Stomach smooth muscle (tissue), 2 donors: ENCODE results near the gene GNRHR.

Experiments
- H3K27ac ChIP-seq: one replicate; pipeline ENCODE4 v1.7.0; 2013; ENCODE audit warnings: mild to moderate bottlenecking, low read length, inconsistent platforms
- H3K27me3 ChIP-seq, 2 donors: one replicate each; pipeline ENCODE4 v1.7.0; 2013; ENCODE audit warnings: low read length in 2 of 2; ENCODE audit not compliant: insufficient read depth in 2 of 2, control insufficient read depth in 1 of 2
- H3K36me3 ChIP-seq, 2 donors: one replicate each; pipeline ENCODE4 v1.7.0; 2013; ENCODE audit warnings: low read length in 2 of 2; ENCODE audit not compliant: control insufficient read depth in 2 of 2, insufficient read depth in 2 of 2
- H3K4me1 ChIP-seq: one replicate; pipeline ENCODE4 v1.7.0; 2013; ENCODE audit warnings: low read length; ENCODE audit not compliant: control insufficient read depth, insufficient read depth
- H3K4me3 ChIP-seq, 2 donors: one replicate each; pipeline ENCODE4 v1.7.0; 2013; ENCODE audit warnings: low read length in 2 of 2
- H3K9ac ChIP-seq, 2 donors: one replicate each; pipeline ENCODE4 v1.7.0; 2013; ENCODE audit warnings: low read length in 2 of 2, mild to moderate bottlenecking in 1 of 2
- H3K9me3 ChIP-seq, 2 donors: one replicate each; pipeline ENCODE4 v1.7.0; 2013; ENCODE audit warnings: low read length in 2 of 2; ENCODE audit not compliant: control insufficient read depth in 2 of 2
- donor health status: healthy.
- donor health status: Pancreatic carcinoma.

Gene GNRHR, protein sequence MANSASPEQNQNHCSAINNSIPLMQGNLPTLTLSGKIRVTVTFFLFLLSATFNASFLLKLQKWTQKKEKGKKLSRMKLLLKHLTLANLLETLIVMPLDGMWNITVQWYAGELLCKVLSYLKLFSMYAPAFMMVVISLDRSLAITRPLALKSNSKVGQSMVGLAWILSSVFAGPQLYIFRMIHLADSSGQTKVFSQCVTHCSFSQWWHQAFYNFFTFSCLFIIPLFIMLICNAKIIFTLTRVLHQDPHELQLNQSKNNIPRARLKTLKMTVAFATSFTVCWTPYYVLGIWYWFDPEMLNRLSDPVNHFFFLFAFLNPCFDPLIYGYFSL

DNA sequence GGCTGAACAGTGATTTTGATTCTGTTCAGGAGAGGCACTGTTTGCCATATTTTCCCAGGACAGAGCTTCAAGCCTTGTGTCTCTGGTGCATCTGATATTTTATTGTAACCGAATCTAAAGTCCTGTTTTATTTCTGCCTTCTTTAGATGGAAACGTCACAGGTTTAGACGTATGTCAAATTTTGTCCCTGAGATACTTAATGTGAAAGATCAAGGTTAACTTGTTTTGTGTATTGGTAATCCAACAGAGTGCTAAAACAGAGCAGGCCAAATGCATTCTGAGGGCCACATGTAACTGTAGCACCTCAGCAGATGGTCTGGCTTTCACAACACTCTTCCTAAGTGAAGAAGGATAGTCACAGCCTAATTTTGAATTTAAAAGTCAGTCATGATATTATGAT lies at the start of gene GNRHR:
Gene GNRHR (minus strand): TSS at position 101 of the 400 bp plus-strand sequence. CDS start 53 bp downstream, at position 48.
- H3K4me3 ChIP-seq = no peak within 1 kb of the TSS
- no peak within 1 kb of the TSS for H3K9ac ChIP-seq
- no peak within 1 kb of the TSS for H3K27ac ChIP-seq
- no peaks in the 10 kb centered on the region for H3K36me3 ChIP-seq
- no peaks in the 10 kb centered on the region for H3K4me1 ChIP-seq
- H3K27me3 ChIP-seq = no peaks in the 10 kb centered on the region
- no peaks in the 10 kb centered on the region for H3K9me3 ChIP-seq

GRCh38 chr4:67796810-67797209 lies 42.6 kb upstream of the GNRHR start:
- H3K4me1 ChIP-seq = no peaks in the 10 kb centered on the region
- no peak overlapping the region for H3K27ac ChIP-seq
- no peaks in the 10 kb centered on the region for H3K36me3 ChIP-seq
- no peaks in the 10 kb centered on the region for H3K9me3 ChIP-seq
- no peak overlapping the region for H3K4me3 ChIP-seq
- H3K9ac ChIP-seq = no peak overlapping the region
- no peaks in the 10 kb centered on the region for H3K27me3 ChIP-seq

- Histone ChIP-seq H3K27me3 (no peaks in the 10 kb centered on the region), H3K36me3 (no peaks in the 10 kb centered on the region), H3K4me1 (no peaks in the 10 kb centered on the region), H3K9me3 (no peaks in the 10 kb centered on the region), H3K9ac (no peak overlapping the region), H3K4me3 (no peak overlapping the region), H3K27ac (no peak overlapping the region)
Observed at GRCh38 chr4:67790721-67791120, 36.5 kb upstream of the GNRHR start.

DNA sequence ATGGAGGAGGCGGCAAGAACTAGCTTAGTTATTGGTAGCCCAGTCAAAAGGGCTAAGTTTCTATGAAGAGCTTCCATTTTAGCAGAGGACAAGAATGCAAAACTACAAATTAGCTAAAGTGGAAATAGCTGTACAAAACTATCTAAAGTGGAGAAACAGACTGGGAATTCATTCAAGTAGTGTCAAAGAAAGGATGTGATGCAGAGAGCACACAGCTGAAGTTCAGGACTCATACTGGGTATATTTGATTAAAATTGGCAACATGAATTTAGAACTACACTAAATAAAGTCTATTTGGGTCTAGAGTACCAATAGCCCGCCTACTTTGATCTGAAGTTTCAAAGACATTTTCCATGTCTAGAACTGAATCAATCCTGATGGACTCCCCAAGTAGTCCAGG lies 33.1 kb upstream of the GNRHR start:
- H3K36me3 ChIP-seq = no peaks in the 10 kb centered on the region
- H3K27me3 ChIP-seq = no peaks in the 10 kb centered on the region

DNA sequence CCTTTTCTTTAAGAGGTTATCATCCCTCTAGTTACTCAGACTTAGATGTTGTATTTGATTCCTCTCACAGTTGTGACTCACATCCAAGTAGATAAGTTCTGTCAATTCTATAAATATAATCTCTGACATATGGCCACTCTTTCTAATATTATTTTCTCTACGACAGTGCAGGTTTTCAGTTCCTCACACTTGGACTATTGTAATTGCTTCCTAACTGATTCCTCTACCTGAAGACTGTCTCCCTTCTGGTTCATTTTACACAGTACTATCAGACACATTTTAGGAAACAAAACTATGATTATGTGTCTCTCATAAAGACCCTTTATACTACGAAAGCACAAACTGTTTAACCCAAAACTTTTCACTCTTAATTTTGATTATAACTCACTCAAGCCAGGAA lies 31.3 kb upstream of the GNRHR start:
- no peaks in the 10 kb centered on the region for H3K4me1 ChIP-seq
- H3K27me3 ChIP-seq = no peaks in the 10 kb centered on the region
- no peak overlapping the region for H3K27ac ChIP-seq
- no peak overlapping the region for H3K9ac ChIP-seq
- no peaks in the 10 kb centered on the region for H3K9me3 ChIP-seq
- no peaks in the 10 kb centered on the region for H3K36me3 ChIP-seq
- H3K4me3 ChIP-seq = no peak overlapping the region

More for the DNA sequence above, 33.1 kb upstream of the GNRHR start:
- H3K9me3 ChIP-seq = no peaks in the 10 kb centered on the region
- no peak overlapping the region for H3K27ac ChIP-seq
- no peak overlapping the region for H3K4me3 ChIP-seq
- H3K9ac ChIP-seq = no peak overlapping the region
- H3K4me1 ChIP-seq = no peaks in the 10 kb centered on the region

- H3K27me3 ChIP-seq = no peaks in the 10 kb centered on the region
- no peaks in the 10 kb centered on the region for H3K36me3 ChIP-seq
- H3K4me1 ChIP-seq = no peaks in the 10 kb centered on the region
- H3K4me3 ChIP-seq = no peak overlapping the region
- H3K27ac ChIP-seq = no peak overlapping the region
- no peaks in the 10 kb centered on the region for H3K9me3 ChIP-seq
- H3K9ac ChIP-seq = no peak overlapping the region
Observed at GRCh38 chr4:67779631-67780030, 25.4 kb upstream of the GNRHR start.

GRCh38 chr4:67776746-67777145 lies 22.6 kb upstream of the GNRHR start:
- Histone ChIP-seq H3K4me1 (no peaks in the 10 kb centered on the region), H3K9me3 (no peaks in the 10 kb centered on the region), H3K9ac (no peak overlapping the region), H3K27me3 (no peaks in the 10 kb centered on the region), H3K4me3 (no peak overlapping the region), H3K36me3 (no peaks in the 10 kb centered on the region), H3K27ac (no peak overlapping the region)

- H3K9me3 ChIP-seq = no peaks in the 10 kb centered on the region
- H3K4me3 ChIP-seq = no peak overlapping the region
- no peak overlapping the region for H3K9ac ChIP-seq
- no peaks in the 10 kb centered on the region for H3K36me3 ChIP-seq
- no peaks in the 10 kb centered on the region for H3K4me1 ChIP-seq
- H3K27me3 ChIP-seq = no peaks in the 10 kb centered on the region
- H3K27ac ChIP-seq = no peak overlapping the region
Observed at GRCh38 chr4:67770422-67770821, 16.2 kb upstream of the GNRHR start.

GRCh38 chr4:67765928-67766327 lies 11.7 kb upstream of the GNRHR start:
- Histone ChIP-seq H3K27ac (no peak overlapping the region), H3K9me3 (no peaks in the 10 kb centered on the region)

GRCh38 chr4:67765401-67765800 lies 11.2 kb upstream of the GNRHR start:
- no peak overlapping the region for H3K9ac ChIP-seq
- no peak overlapping the region for H3K27ac ChIP-seq
- no peaks in the 10 kb centered on the region for H3K27me3 ChIP-seq
- H3K4me3 ChIP-seq = no peak overlapping the region
- H3K9me3 ChIP-seq = no peaks in the 10 kb centered on the region
- no peaks in the 10 kb centered on the region for H3K36me3 ChIP-seq
- H3K4me1 ChIP-seq = no peaks in the 10 kb centered on the region

More at GRCh38 chr4:67765928-67766327, 11.7 kb upstream of the GNRHR start:
- H3K36me3 ChIP-seq = no peaks in the 10 kb centered on the region
- no peaks in the 10 kb centered on the region for H3K4me1 ChIP-seq
- H3K27me3 ChIP-seq = no peaks in the 10 kb centered on the region
- H3K9ac ChIP-seq = no peak overlapping the region
- H3K4me3 ChIP-seq = no peak overlapping the region

GRCh38 chr4:67764183-67764582 lies 10.0 kb upstream of the GNRHR start:
- H3K36me3 ChIP-seq = no peaks in the 10 kb centered on the region
- H3K9me3 ChIP-seq = no peaks in the 10 kb centered on the region
- H3K9ac ChIP-seq = no peak overlapping the region
- no peaks in the 10 kb centered on the region for H3K27me3 ChIP-seq
- no peak overlapping the region for H3K4me3 ChIP-seq
- H3K27ac ChIP-seq = no peak overlapping the region
- no peaks in the 10 kb centered on the region for H3K4me1 ChIP-seq
